Daoy (cell line): ENCODE results near the gene PAPOLA. TPM values are rescaled to one million over a fixed set of nuclear protein-coding genes. Genes with fewer than 3 reads are reported as not detected.

Experiments
- total RNA-seq: library from RNA; depleted of rRNA; stranded (reverse); fragments of >200 nt; shearing (Covaris generic); gene quantifications from 2 replicates; pipeline ENCODE4 v1.2.3, GENCODE V29; 2014; rRNA removed

The PAPOLA gene
- total RNA-seq, 1 experiment from 2014 or later = 93.3 TPM

Other genes starting within 250 kb of the PAPOLA start
- 0.97 and 1.5 TPM in 2 replicates for gene BDKRB1, start 246.2 kb upstream of the PAPOLA start, total RNA-seq
- gene ATG2B, start 139.0 kb upstream of the PAPOLA start, total RNA-seq = 9.2 and 12.4 TPM in 2 replicates
- gene GSKIP, start 138.9 kb upstream of the PAPOLA start, total RNA-seq = 68.0 and 81.1 TPM in 2 replicates
- gene AK7, start 110.3 kb upstream of the PAPOLA start, total RNA-seq = 1.0 and 1.7 TPM in 2 replicates